Liver (tissue), 9 donors: Measurements from ENCODE around the gene CNIH1. TPM values are rescaled to one million over a fixed set of nuclear protein-coding genes. Genes with fewer than 3 reads are reported as not detected.

ENCODE experiments used
- DNase-seq: peaks from one replicate; pipeline ENCODE4 v3.0.0-alpha.2; 2017; ENCODE audit warnings: low spot score
- H3K27ac ChIP-seq, 2 donors: one replicate each; pipeline ENCODE4 v1.7.0; 2013; ENCODE audit warnings: inconsistent platforms in 2 of 2, low read length in 2 of 2, control low read depth in 1 of 2, low read depth in 1 of 2, mild to moderate bottlenecking in 1 of 2
- H3K27me3 ChIP-seq, 4 donors: one replicate each; pipeline versions ENCODE4 v1.6.1 to v1.7.0; 2013; ENCODE audit warnings: low read length in 3 of 4, inconsistent platforms in 1 of 4, mild to moderate bottlenecking in 1 of 4, moderate library complexity in 1 of 4; ENCODE audit not compliant: control insufficient read depth in 4 of 4, insufficient read depth in 4 of 4
- H3K36me3 ChIP-seq, 4 donors: one replicate each; pipeline versions ENCODE4 v1.6.1 to v1.7.0; 2013; ENCODE audit warnings: low read length in 3 of 4, mild to moderate bottlenecking in 3 of 4, low read depth in 1 of 4, moderate library complexity in 1 of 4; ENCODE audit not compliant: control insufficient read depth in 4 of 4, insufficient read depth in 3 of 4
- H3K4me1 ChIP-seq, 4 donors: one replicate each; pipeline versions ENCODE4 v1.6.1 to v1.7.0; 2013; ENCODE audit warnings: low read length in 3 of 4, mild to moderate bottlenecking in 3 of 4, moderate library complexity in 1 of 4; ENCODE audit not compliant: control insufficient read depth in 4 of 4, insufficient read depth in 4 of 4
- H3K4me3 ChIP-seq, 3 donors: one replicate each; pipeline versions ENCODE4 v1.6.1 to v1.7.0; 2013; ENCODE audit warnings: low read length in 3 of 3, control low read depth in 1 of 3, low read depth in 1 of 3, mild to moderate bottlenecking in 1 of 3
- H3K9ac ChIP-seq, 2 donors: one replicate each; pipeline ENCODE4 v1.7.0; 2013; ENCODE audit warnings: low read length in 2 of 2, mild to moderate bottlenecking in 2 of 2, moderate library complexity in 2 of 2, control low read depth in 1 of 2, low read depth in 1 of 2
- H3K9me3 ChIP-seq, 4 donors: one replicate each; pipeline versions ENCODE4 v1.6.1 to v1.7.0; 2013; ENCODE audit warnings: low read length in 3 of 4; ENCODE audit not compliant: control insufficient read depth in 4 of 4
- EGR1 ChIP-seq, 2 donors: IDR thresholded peaks; 2 replicates each; pipeline ENCODE4 v1.6.1; 2016 to 2018; ENCODE audit warnings: antibody characterized with exemption in 2 of 2, low read depth in 2 of 2
- FOXA1 ChIP-seq: IDR thresholded peaks from 2 replicates; pipeline ENCODE4 v1.6.1; 2016; ENCODE audit warnings: antibody characterized with exemption
- FOXA2 ChIP-seq: IDR thresholded peaks from 2 replicates; pipeline ENCODE4 v1.6.1; 2016; ENCODE audit warnings: antibody characterized with exemption
- GABPA ChIP-seq, 2 donors: IDR thresholded peaks in 1 of 2; conservative IDR thresholded peaks in 1 of 2; 2 replicates each; pipeline ENCODE4 v1.6.1; 2016; ENCODE audit warnings: antibody characterized with exemption in 2 of 2, mild to moderate bottlenecking in 1 of 2, moderate library complexity in 1 of 2
- HNF4A ChIP-seq, 2 donors: conservative IDR thresholded peaks; 2 replicates each; pipeline ENCODE4 v1.6.1; 2016; ENCODE audit warnings: antibody characterized with exemption in 2 of 2, mild to moderate bottlenecking in 2 of 2
- HNF4G ChIP-seq: IDR thresholded peaks from 2 replicates; pipeline ENCODE4 v1.6.1; 2016; ENCODE audit warnings: antibody characterized with exemption
- JUND ChIP-seq, 2 donors: IDR thresholded peaks; 2 replicates each; pipeline ENCODE4 v1.6.1; 2016; ENCODE audit warnings: antibody characterized with exemption in 2 of 2
- NR2F2 ChIP-seq: IDR thresholded peaks from 2 replicates; pipeline ENCODE4 v1.6.1; 2016; ENCODE audit warnings: antibody characterized with exemption
- RAD21 ChIP-seq, 2 donors: IDR thresholded peaks; 2 replicates each; pipeline ENCODE4 v1.6.1; 2016; ENCODE audit warnings: antibody characterized with exemption in 2 of 2, mild to moderate bottlenecking in 2 of 2
- RXRA ChIP-seq, 2 donors: IDR thresholded peaks; 2 replicates each; pipeline ENCODE4 v1.6.1; 2017 to 2018; ENCODE audit warnings: antibody characterized with exemption in 2 of 2, mild to moderate bottlenecking in 1 of 2
- SP1 ChIP-seq: IDR thresholded peaks from 2 replicates; pipeline ENCODE4 v1.6.1; 2018; ENCODE audit warnings: antibody characterized with exemption, mild to moderate bottlenecking
- TAF1 ChIP-seq: conservative IDR thresholded peaks from 2 replicates; pipeline ENCODE4 v1.6.1; 2016; ENCODE audit warnings: antibody characterized with exemption, mild to moderate bottlenecking
- YY1 ChIP-seq: IDR thresholded peaks from 2 replicates; pipeline ENCODE4 v1.6.1; 2016; ENCODE audit warnings: antibody characterized with exemption, mild to moderate bottlenecking
- WGBS: extraction: QIAGEN DNeasy Blood & Tissue Kit; methylation state at CpG from one replicate; pipeline ENCODE4 v1.1.7; 2013; 5-methylcytosine and 5-hydroxymethylcytosine counted together
- polyA plus RNA-seq, 2 donors: library from polyadenylated mRNA; stranded (reverse) in 1 of 2; unstranded in 1 of 2; fragments of 200-250 nt in 1 of 2; fragments of >200 nt in 1 of 2; fragmentation: Nextera tagmentation in 1 of 2; extraction: Ambion mirVana in 1 of 2; gene quantifications; one replicate each; pipeline versions ENCODE4 v1.2.1 to v1.2.3, GENCODE V29; 2013 to 2015
- total RNA-seq, 2 donors: library from RNA; depleted of rRNA; stranded (reverse); fragments of >200 nt; gene quantifications; one replicate each; pipeline ENCODE4 v1.2.3, GENCODE V29; 2014
- TF ChIP-seq, protein P1 (sequence below): fragments of 150-350 bp; IDR thresholded peaks from 2 replicates; pipeline ENCODE4 v1.5.1; 2017; ENCODE audit warnings: improper control_type of control experiment, low read depth, low read length; ENCODE audit not compliant: missing input control
- TF ChIP-seq, protein P2 (sequence below): IDR thresholded peaks from 2 replicates; pipeline ENCODE4 v1.6.1; 2016; ENCODE audit warnings: antibody characterized with exemption
- TF ChIP-seq, protein P3 (sequence below): IDR thresholded peaks from 2 replicates; pipeline ENCODE4 v1.6.1; 2016; ENCODE audit warnings: antibody characterized with exemption
- TF ChIP-seq, protein P4 (sequence below): IDR thresholded peaks from 2 replicates; pipeline ENCODE4 v1.6.1; 2016; ENCODE audit warnings: antibody characterized with exemption
- TF ChIP-seq, protein P5 (sequence below): IDR thresholded peaks from 2 replicates; pipeline ENCODE4 v1.6.1; 2016; ENCODE audit warnings: antibody characterized with exemption, mild to moderate bottlenecking
- donor health status: healthy.
- donor health status: healthy.
- donor health status: healthy.
- donor health status: healthy.
- donor health status: healthy.

The CNIH1 gene
- total and polyA plus RNA-seq, 4 donors: 33.9 to 193 (median 116) TPM

DNA sequence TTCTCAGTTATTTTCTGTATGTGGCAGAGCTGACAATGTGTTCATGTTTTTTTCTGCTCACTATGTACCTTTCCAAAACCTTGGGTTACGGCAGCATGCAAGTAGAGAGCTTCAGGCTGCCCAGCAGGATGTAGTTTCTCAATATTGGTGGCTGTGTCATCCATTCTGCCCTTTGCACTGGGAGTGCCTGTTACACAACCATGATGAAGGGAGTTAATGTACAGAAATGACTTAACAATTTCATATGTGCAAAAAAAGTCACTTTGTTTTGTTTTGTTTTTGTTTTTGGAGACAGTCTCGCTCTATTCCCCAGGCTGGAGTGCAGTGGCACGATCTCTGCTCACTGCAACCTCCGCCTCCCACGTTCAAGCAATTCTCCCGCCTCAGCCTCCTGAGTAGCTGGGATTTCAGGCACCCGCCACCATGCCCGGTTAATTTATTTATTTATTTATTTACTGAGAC lies 6.1 kb upstream of the CNIH1 start (continued):
- TF ChIP-seq, protein P1, sequence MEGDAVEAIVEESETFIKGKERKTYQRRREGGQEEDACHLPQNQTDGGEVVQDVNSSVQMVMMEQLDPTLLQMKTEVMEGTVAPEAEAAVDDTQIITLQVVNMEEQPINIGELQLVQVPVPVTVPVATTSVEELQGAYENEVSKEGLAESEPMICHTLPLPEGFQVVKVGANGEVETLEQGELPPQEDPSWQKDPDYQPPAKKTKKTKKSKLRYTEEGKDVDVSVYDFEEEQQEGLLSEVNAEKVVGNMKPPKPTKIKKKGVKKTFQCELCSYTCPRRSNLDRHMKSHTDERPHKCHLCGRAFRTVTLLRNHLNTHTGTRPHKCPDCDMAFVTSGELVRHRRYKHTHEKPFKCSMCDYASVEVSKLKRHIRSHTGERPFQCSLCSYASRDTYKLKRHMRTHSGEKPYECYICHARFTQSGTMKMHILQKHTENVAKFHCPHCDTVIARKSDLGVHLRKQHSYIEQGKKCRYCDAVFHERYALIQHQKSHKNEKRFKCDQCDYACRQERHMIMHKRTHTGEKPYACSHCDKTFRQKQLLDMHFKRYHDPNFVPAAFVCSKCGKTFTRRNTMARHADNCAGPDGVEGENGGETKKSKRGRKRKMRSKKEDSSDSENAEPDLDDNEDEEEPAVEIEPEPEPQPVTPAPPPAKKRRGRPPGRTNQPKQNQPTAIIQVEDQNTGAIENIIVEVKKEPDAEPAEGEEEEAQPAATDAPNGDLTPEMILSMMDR: no peak
- TF ChIP-seq FOXA1 (peak; percentile 35), TAF1 (no peak), SP1 (peak; percentile 81), RXRA (IDR thresholded peaks at IDR 0.05) (peak; percentile 41 to 82)

DNA sequence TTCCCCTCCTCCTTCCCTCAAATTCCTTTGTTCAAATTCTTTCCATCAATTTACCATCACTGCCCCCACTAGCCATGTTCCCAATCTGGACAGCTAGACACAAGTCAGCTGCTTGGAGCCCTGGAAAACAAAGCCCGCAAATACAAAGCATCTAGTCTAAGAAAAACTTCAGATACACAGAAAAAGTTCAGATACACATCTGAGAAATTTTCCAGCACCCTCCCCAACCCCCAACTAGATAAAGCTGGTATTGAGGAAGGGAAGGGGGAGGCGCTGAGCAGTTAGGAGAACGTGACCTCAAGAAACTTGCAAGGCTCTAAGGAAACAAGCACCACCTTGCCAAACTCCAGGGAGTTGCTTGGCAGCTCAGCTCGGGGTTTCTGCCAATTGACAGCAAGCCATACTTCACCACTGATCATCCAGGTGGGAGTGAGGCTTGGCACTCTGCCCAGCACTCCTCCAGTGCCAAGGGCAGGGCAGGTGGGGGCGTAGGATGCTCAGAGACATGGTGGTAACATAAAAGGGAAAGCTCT lies 5.1 kb upstream of the CNIH1 start:
- H3K9me3 ChIP-seq: no peaks in the 10 kb centered on the region
- no peak overlapping the region for H3K4me3 ChIP-seq
- no peaks in the 10 kb centered on the region for H3K27me3 ChIP-seq
- no peaks in the 10 kb centered on the region for H3K36me3 ChIP-seq
- no peak for DNase-seq
- TF ChIP-seq GABPA (IDR thresholded peaks at IDR 0.05 in 1 of 2, conservative IDR thresholded peaks at IDR 0.05 in 1 of 2) (no peak), RAD21 (IDR thresholded peaks at IDR 0.05) (no peak), HNF4A (conservative IDR thresholded peaks at IDR 0.05) (no peak), FOXA2 (no peak), NR2F2 (no peak), EGR1 (IDR thresholded peaks at IDR 0.05; ENCODE audit: low read depth in 2 of 2) (no peak), RXRA (IDR thresholded peaks at IDR 0.05) (no peak), YY1 (no peak), HNF4G (no peak), SP1 (no peak), FOXA1 (no peak), TAF1 (no peak), JUND (IDR thresholded peaks at IDR 0.05) (no peak)
- TF ChIP-seq, protein P2, sequence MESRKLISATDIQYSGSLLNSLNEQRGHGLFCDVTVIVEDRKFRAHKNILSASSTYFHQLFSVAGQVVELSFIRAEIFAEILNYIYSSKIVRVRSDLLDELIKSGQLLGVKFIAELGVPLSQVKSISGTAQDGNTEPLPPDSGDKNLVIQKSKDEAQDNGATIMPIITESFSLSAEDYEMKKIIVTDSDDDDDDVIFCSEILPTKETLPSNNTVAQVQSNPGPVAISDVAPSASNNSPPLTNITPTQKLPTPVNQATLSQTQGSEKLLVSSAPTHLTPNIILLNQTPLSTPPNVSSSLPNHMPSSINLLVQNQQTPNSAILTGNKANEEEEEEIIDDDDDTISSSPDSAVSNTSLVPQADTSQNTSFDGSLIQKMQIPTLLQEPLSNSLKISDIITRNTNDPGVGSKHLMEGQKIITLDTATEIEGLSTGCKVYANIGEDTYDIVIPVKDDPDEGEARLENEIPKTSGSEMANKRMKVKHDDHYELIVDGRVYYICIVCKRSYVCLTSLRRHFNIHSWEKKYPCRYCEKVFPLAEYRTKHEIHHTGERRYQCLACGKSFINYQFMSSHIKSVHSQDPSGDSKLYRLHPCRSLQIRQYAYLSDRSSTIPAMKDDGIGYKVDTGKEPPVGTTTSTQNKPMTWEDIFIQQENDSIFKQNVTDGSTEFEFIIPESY: no peak
- TF ChIP-seq, protein P3, sequence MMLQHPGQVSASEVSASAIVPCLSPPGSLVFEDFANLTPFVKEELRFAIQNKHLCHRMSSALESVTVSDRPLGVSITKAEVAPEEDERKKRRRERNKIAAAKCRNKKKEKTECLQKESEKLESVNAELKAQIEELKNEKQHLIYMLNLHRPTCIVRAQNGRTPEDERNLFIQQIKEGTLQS: no peak
- TF ChIP-seq, protein P4, sequence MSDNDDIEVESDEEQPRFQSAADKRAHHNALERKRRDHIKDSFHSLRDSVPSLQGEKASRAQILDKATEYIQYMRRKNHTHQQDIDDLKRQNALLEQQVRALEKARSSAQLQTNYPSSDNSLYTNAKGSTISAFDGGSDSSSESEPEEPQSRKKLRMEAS: no peak
- TF ChIP-seq, protein P5, sequence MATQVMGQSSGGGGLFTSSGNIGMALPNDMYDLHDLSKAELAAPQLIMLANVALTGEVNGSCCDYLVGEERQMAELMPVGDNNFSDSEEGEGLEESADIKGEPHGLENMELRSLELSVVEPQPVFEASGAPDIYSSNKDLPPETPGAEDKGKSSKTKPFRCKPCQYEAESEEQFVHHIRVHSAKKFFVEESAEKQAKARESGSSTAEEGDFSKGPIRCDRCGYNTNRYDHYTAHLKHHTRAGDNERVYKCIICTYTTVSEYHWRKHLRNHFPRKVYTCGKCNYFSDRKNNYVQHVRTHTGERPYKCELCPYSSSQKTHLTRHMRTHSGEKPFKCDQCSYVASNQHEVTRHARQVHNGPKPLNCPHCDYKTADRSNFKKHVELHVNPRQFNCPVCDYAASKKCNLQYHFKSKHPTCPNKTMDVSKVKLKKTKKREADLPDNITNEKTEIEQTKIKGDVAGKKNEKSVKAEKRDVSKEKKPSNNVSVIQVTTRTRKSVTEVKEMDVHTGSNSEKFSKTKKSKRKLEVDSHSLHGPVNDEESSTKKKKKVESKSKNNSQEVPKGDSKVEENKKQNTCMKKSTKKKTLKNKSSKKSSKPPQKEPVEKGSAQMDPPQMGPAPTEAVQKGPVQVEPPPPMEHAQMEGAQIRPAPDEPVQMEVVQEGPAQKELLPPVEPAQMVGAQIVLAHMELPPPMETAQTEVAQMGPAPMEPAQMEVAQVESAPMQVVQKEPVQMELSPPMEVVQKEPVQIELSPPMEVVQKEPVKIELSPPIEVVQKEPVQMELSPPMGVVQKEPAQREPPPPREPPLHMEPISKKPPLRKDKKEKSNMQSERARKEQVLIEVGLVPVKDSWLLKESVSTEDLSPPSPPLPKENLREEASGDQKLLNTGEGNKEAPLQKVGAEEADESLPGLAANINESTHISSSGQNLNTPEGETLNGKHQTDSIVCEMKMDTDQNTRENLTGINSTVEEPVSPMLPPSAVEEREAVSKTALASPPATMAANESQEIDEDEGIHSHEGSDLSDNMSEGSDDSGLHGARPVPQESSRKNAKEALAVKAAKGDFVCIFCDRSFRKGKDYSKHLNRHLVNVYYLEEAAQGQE: no peak
- TF ChIP-seq, protein P1: no peak
- no peak overlapping the region for H3K9ac ChIP-seq
- 62% methylated on average over 5 of the region's 5 CpGs for WGBS
- H3K4me1 ChIP-seq: peaks cover 0 to 12% (median 5%) of the 10 kb centered on the region in 4 donors
- H3K27ac ChIP-seq: no peak overlapping the region
